Stimulated activated CD4-positive, alpha-beta T cell treated with anti-CD3 and anti-CD28 coated beads, TNF-alpha, amount 100 ng/mL, for 24 hours (primary cell): Measurements from ENCODE around the gene ANXA11.
"Not testable (repeated sequence)": the region's sequence is repeated elsewhere in the genome, so short reads cannot be mapped to it uniquely, and the experiment has no call there.

Experiments
- DNase-seq, 3 experiments: peaks; one replicate each; pipeline ENCODE4 v3.0.0-alpha.2; 2020; ENCODE audit warnings: low read depth in 3 of 3

ANXA11 gene

GRCh38 chr10:80205477-80206276, at the start of gene ANXA11:
ANXA11 (minus strand) TSS chr10:80205537; CDS start chr10:80172861, 32,676 bp downstream.
- peak; percentile 67 to 84 (median 70) for DNase-seq

GRCh38 chr10:80254726-80255125, 49.4 kb upstream of the ANXA11 start:
- not testable (repeated sequence) for DNase-seq

GRCh38 chr10:80253963-80254271, 48.6 kb upstream of the ANXA11 start:
- not testable (repeated sequence) for DNase-seq

GRCh38 chr10:80253266-80253962, 48.1 kb upstream of the ANXA11 start:
- no peak for DNase-seq

GRCh38 chr10:80252296-80252887, 47.1 kb upstream of the ANXA11 start:
- DNase-seq = no peak

GRCh38 chr10:80251703-80252280, 46.5 kb upstream of the ANXA11 start:
- not testable (repeated sequence) for DNase-seq

- not testable (repeated sequence) for DNase-seq
Measured at GRCh38 chr10:80250399-80250798, 45.1 kb upstream of the ANXA11 start.

GRCh38 chr10:80249906-80250305, 44.6 kb upstream of the ANXA11 start:
- not testable (repeated sequence) for DNase-seq

- DNase-seq = not testable (repeated sequence)
Measured at GRCh38 chr10:80247611-80248010, 42.3 kb upstream of the ANXA11 start.

- DNase-seq = not testable (repeated sequence)
Measured at GRCh38 chr10:80244371-80244770, 39.0 kb upstream of the ANXA11 start.

GRCh38 chr10:80242341-80242740, 37.0 kb upstream of the ANXA11 start:
- not testable (repeated sequence) for DNase-seq

GRCh38 chr10:80236457-80236856, 31.1 kb upstream of the ANXA11 start:
- not testable (repeated sequence) for DNase-seq

GRCh38 chr10:80234331-80235235, 29.2 kb upstream of the ANXA11 start:
- not testable (repeated sequence) for DNase-seq

- DNase-seq = not testable (repeated sequence)
Measured at GRCh38 chr10:80233871-80234270, 28.5 kb upstream of the ANXA11 start.

GRCh38 chr10:80226723-80227122, 21.4 kb upstream of the ANXA11 start:
- not testable (repeated sequence) for DNase-seq

- DNase-seq = not testable (repeated sequence)
Measured at GRCh38 chr10:80223031-80223419, 17.7 kb upstream of the ANXA11 start.

GRCh38 chr10:80218878-80219277, 13.5 kb upstream of the ANXA11 start:
- DNase-seq = not testable (repeated sequence)

GRCh38 chr10:80214368-80214982, 9.1 kb upstream of the ANXA11 start:
- DNase-seq = not testable (repeated sequence)

- not testable (repeated sequence) for DNase-seq
Measured at GRCh38 chr10:80212535-80213115, 7.3 kb upstream of the ANXA11 start.

GRCh38 chr10:80211786-80212185, 6.4 kb upstream of the ANXA11 start:
- DNase-seq = no peak
